Measurements from ENCODE around the gene TSHZ2.
A peak's percentile ranks its signal among the peaks of the same experiment; 100 is the strongest.
"Not testable (repeated sequence)": the region's sequence is repeated elsewhere in the genome, so short reads cannot be mapped to it uniquely, and the experiment has no call there.

TSHZ2 gene

GRCh38 chr20:53466279-53466678, 494.1 kb downstream of the TSHZ2 start:
- no peak for DNase-seq (ENCODE audit: low spot score)

- DNase-seq (ENCODE audit: low spot score), result no peak
Measured at GRCh38 chr20:53468587-53468986, 496.4 kb downstream of the TSHZ2 start.

GRCh38 chr20:53472859-53473258, 500.7 kb downstream of the TSHZ2 start:
- DNase-seq (ENCODE audit: low spot score), result not testable (repeated sequence)

- DNase-seq (ENCODE audit: low spot score), result no peak
Measured at GRCh38 chr20:53480913-53481312, 508.8 kb downstream of the TSHZ2 start.

- no peak for DNase-seq (ENCODE audit: low spot score)
Measured at GRCh38 chr20:53487461-53488200, 515.5 kb downstream of the TSHZ2 start.

- no peak for DNase-seq (ENCODE audit: low spot score)
Measured at GRCh38 chr20:53488775-53489272, 516.7 kb downstream of the TSHZ2 start.

- no peak for DNase-seq (ENCODE audit: low spot score)
Measured at GRCh38 chr20:53489528-53489927, 517.4 kb downstream of the TSHZ2 start.

- no peak for DNase-seq (ENCODE audit: low spot score)
Measured at GRCh38 chr20:53490620-53491019, 518.5 kb downstream of the TSHZ2 start.

GRCh38 chr20:53491462-53491861, 519.3 kb downstream of the TSHZ2 start:
- DNase-seq (ENCODE audit: low spot score), result no peak

GRCh38 chr20:53492212-53492611, 520.1 kb downstream of the TSHZ2 start:
- DNase-seq (ENCODE audit: low spot score), result no peak

- DNase-seq (ENCODE audit: low spot score), result peak; percentile 31
Measured at GRCh38 chr20:53493311-53493857, 521.2 kb downstream of the TSHZ2 start.

- no peak for DNase-seq (ENCODE audit: low spot score)
Measured at GRCh38 chr20:53494753-53495152, 522.6 kb downstream of the TSHZ2 start.

GRCh38 chr20:53495398-53496092, 523.4 kb downstream of the TSHZ2 start:
- no peak for DNase-seq (ENCODE audit: low spot score)

- DNase-seq (ENCODE audit: low spot score), result no peak
Measured at GRCh38 chr20:53497246-53497645, 525.1 kb downstream of the TSHZ2 start.

GRCh38 chr20:53498341-53498740, 526.2 kb downstream of the TSHZ2 start:
- DNase-seq (ENCODE audit: low spot score), result no peak

GRCh38 chr20:53500651-53501050, 528.5 kb downstream of the TSHZ2 start:
- DNase-seq (ENCODE audit: low spot score), result no peak

GRCh38 chr20:53502820-53503219, 530.7 kb downstream of the TSHZ2 start:
- DNase-seq (ENCODE audit: low spot score), result no peak

GRCh38 chr20:53503517-53503919, 531.4 kb downstream of the TSHZ2 start:
- DNase-seq (ENCODE audit: low spot score), result no peak

- DNase-seq (ENCODE audit: low spot score), result not testable (repeated sequence)
Measured at GRCh38 chr20:53504106-53504505, 531.9 kb downstream of the TSHZ2 start.

- DNase-seq (ENCODE audit: low spot score), result no peak
Measured at GRCh38 chr20:53510262-53510661, 538.1 kb downstream of the TSHZ2 start.

GRCh38 chr20:53510704-53511103, 538.5 kb downstream of the TSHZ2 start:
- no peak for DNase-seq (ENCODE audit: low spot score)

GRCh38 chr20:53512076-53512475, 539.9 kb downstream of the TSHZ2 start:
- DNase-seq (ENCODE audit: low spot score), result no peak

GRCh38 chr20:53513168-53513488, 541.0 kb downstream of the TSHZ2 start:
- DNase-seq (ENCODE audit: low spot score), result no peak
